Right lobe of liver (tissue), 4 donors: ENCODE measurements around the gene CACFD1.

Experiments used
- POLR2A ChIP-seq: fragments of 450-650 bp; IDR thresholded peaks from one replicate; pipeline ENCODE4 v1.6.1; 2017; ENCODE audit warnings: antibody characterized with exemption, mild to moderate bottlenecking
- TF ChIP-seq, protein P1 (sequence below), 4 donors: fragments of 200-600 bp in 3 of 4; fragments of 450-650 bp in 1 of 4; IDR thresholded peaks; one replicate each; pipeline versions ENCODE4 v1.5.1 to v1.8.0; 2016 to 2022; ENCODE audit warnings: antibody characterized with exemption in 4 of 4, mild to moderate bottlenecking in 2 of 4
- donor health status: DM: no; HTN: no; CAD: no.
- donor health status: DM: no; HTN: no; CAD: no.
- donor health status: DM: no; HTN: yes; CAD: no.

DNA sequence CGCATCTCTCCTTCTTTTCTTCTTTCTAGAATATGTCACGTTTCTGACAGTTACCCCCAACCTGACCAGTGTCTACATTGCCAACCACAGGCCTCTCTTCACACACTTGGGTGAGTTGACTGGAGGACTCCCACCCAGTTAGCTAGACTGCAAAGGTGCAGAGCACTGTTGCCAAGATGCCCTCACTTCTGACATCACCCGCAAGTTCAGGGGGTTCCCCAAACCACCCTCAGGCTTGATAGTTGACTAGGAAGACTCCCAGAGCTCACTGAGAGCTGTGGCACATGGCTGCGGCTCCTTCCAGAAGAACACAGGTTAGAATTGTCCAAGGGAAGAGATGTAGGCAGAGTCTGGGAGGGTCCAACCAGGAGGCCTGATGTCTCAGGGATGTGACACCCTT lies 20.4 kb upstream of the CACFD1 start:
- TF ChIP-seq, protein P1, sequence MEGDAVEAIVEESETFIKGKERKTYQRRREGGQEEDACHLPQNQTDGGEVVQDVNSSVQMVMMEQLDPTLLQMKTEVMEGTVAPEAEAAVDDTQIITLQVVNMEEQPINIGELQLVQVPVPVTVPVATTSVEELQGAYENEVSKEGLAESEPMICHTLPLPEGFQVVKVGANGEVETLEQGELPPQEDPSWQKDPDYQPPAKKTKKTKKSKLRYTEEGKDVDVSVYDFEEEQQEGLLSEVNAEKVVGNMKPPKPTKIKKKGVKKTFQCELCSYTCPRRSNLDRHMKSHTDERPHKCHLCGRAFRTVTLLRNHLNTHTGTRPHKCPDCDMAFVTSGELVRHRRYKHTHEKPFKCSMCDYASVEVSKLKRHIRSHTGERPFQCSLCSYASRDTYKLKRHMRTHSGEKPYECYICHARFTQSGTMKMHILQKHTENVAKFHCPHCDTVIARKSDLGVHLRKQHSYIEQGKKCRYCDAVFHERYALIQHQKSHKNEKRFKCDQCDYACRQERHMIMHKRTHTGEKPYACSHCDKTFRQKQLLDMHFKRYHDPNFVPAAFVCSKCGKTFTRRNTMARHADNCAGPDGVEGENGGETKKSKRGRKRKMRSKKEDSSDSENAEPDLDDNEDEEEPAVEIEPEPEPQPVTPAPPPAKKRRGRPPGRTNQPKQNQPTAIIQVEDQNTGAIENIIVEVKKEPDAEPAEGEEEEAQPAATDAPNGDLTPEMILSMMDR (IDR thresholded peaks at IDR 0.05) = no peak
- no peak for TF ChIP-seq POLR2A
